Esophagus muscularis mucosa (tissue), 4 donors: Measurements from ENCODE around the gene CHAT. TPM values are rescaled to one million over a fixed set of nuclear protein-coding genes. Genes with fewer than 3 reads are reported as not detected.
A peak's percentile ranks its signal among the peaks of the same experiment; 100 is the strongest.

Source experiments
- DNase-seq: peaks from one replicate; pipeline ENCODE4 v3.0.0-alpha.2; 2017; ENCODE audit errors: extremely low spot score
- H3K27ac ChIP-seq, 4 donors: fragments of 200-600 bp; sonication (generic); replicated peaks in 1 of 4; 1 replicate in 3 of 4; 2 replicates in 1 of 4; pipeline ENCODE4 v1.5.1; 2016 to 2019; ENCODE audit warnings: mild to moderate bottlenecking in 1 of 4
- H3K27me3 ChIP-seq, 4 donors: fragments of 200-600 bp; sonication (generic); one replicate each; pipeline versions ENCODE4 v1.5.1 to v1.6.0; 2016 to 2019
- H3K36me3 ChIP-seq, 4 donors: fragments of 200-600 bp; sonication (generic); one replicate each; pipeline ENCODE4 v1.5.1; 2016 to 2019
- H3K4me1 ChIP-seq, 4 donors: fragments of 200-600 bp; sonication (generic); one replicate each; pipeline ENCODE4 v1.5.1; 2016 to 2019
- H3K4me3 ChIP-seq, 4 donors: fragments of 200-600 bp; sonication (generic); 1 replicate in 2 of 4; 2 replicates in 2 of 4; pipeline ENCODE4 v1.5.1; 2016 to 2019; ENCODE audit warnings: mild to moderate bottlenecking in 4 of 4, moderate library complexity in 1 of 4
- H3K9me3 ChIP-seq, 4 donors: fragments of 200-600 bp; sonication (generic); 1 replicate in 3 of 4; 2 replicates in 1 of 4; pipeline ENCODE4 v1.5.1; 2016 to 2019
- CTCF ChIP-seq, 3 experiments: fragments of 200-600 bp in 2 of 3; fragments of 450-650 bp in 1 of 3; sonication (generic) in 2 of 3; IDR thresholded peaks; one replicate each; pipeline ENCODE4 v1.5.1; 2017 to 2019; ENCODE audit warnings: antibody characterized with exemption in 3 of 3, mild to moderate bottlenecking in 2 of 3, moderate library complexity in 1 of 3
- EP300 ChIP-seq: sonication (generic); formaldehyde crosslinking; IDR thresholded peaks from one replicate; pipeline ENCODE4 v1.6.1; 2017; ENCODE audit warnings: antibody characterized with exemption
- POLR2A ChIP-seq: fragments of 450-650 bp; IDR thresholded peaks from one replicate; pipeline ENCODE4 v1.6.1; 2017; ENCODE audit warnings: antibody characterized with exemption, moderate library complexity, mild to moderate bottlenecking, low read depth
- POLR2AphosphoS5 ChIP-seq, 2 donors: sonication (generic); formaldehyde crosslinking; IDR thresholded peaks; one replicate each; pipeline ENCODE4 v1.6.1; 2017; ENCODE audit warnings: antibody characterized with exemption in 2 of 2
- WGBS: methylation state at CpG from one replicate; pipeline ENCODE4 v1.1.5; 2018; 5-methylcytosine and 5-hydroxymethylcytosine counted together
- intact Hi-C: fragments of 100-400 bp; cut with DNase I; formaldehyde crosslinking; loops from one replicate; pipeline ENCODE4 v1.15.1; 2023
- total RNA-seq, 4 donors: library from RNA; depleted of rRNA; stranded (reverse); fragments of >200 nt; gene quantifications; one replicate each; pipeline versions ENCODE4 v1.1.0 to v1.2.1, GENCODE V29; 2016

CHAT gene
- total RNA-seq, 4 donors from 2014 or later = 0.17 TPM; not detected in 3

- Histone ChIP-seq H3K4me1 (no peaks in the 10 kb centered on the region), H3K36me3 (no peaks in the 10 kb centered on the region), H3K4me3 (no peak overlapping the region), H3K27ac (no peak overlapping the region), H3K27me3 (peaks cover 0 to 5% (median 0%) of the 10 kb centered on the region in 4 donors), H3K9me3 (no peaks in the 10 kb centered on the region)
- TF ChIP-seq EP300 (no peak), POLR2AphosphoS5 (IDR thresholded peaks at IDR 0.05) (no peak), CTCF (IDR thresholded peaks at IDR 0.05) (no peak), POLR2A (no peak)
- peak; percentile 89 for DNase-seq
- intact Hi-C loops = no loop called here
- WGBS = 91% methylated on average over 3 of the region's 3 CpGs
These were observed 35.4 kb upstream of the CHAT start for GRCh38 chr10:49578392-49578791.

GRCh38 chr10:49579621-49580020, 34.2 kb upstream of the CHAT start:
- whole genome bisulfite sequencing = 57% methylated on average over 2 of the region's 2 CpGs
- H3K27me3 ChIP-seq = peaks cover 0 to 5% (median 0%) of the 10 kb centered on the region in 4 donors
- TF ChIP-seq CTCF (IDR thresholded peaks at IDR 0.05) (no peak), EP300 (no peak), POLR2A (no peak), POLR2AphosphoS5 (IDR thresholded peaks at IDR 0.05) (no peak)
- no peak overlapping the region for H3K4me3 ChIP-seq
- DNase-seq = no peak
- intact Hi-C loops = no loop called here
- H3K9me3 ChIP-seq = no peaks in the 10 kb centered on the region
- no peaks in the 10 kb centered on the region for H3K4me1 ChIP-seq
- no peaks in the 10 kb centered on the region for H3K36me3 ChIP-seq
- H3K27ac ChIP-seq = no peak overlapping the region

GRCh38 chr10:49585387-49585786, 28.4 kb upstream of the CHAT start:
- intact Hi-C loops = no loop called here

GRCh38 chr10:49587981-49588380, 25.9 kb upstream of the CHAT start:
- 86% methylated on average over 4 of the region's 4 CpGs for WGBS
- Histone ChIP-seq H3K4me1 (no peaks in the 10 kb centered on the region), H3K27ac (no peak overlapping the region), H3K36me3 (no peaks in the 10 kb centered on the region), H3K27me3 (peaks cover 0 to 20% (median 0%) of the 10 kb centered on the region in 4 donors), H3K9me3 (no peaks in the 10 kb centered on the region), H3K4me3 (no peak overlapping the region)
- intact Hi-C loops = no loop called here
- TF ChIP-seq CTCF (IDR thresholded peaks at IDR 0.05) = no peak
- no peak for TF ChIP-seq POLR2A
- TF ChIP-seq EP300 = no peak
- TF ChIP-seq POLR2AphosphoS5 (IDR thresholded peaks at IDR 0.05) = no peak
- peak; percentile 47 for DNase-seq

More at GRCh38 chr10:49585387-49585786, 28.4 kb upstream of the CHAT start:
- H3K27me3 ChIP-seq = peaks cover 0 to 3% (median 0%) of the 10 kb centered on the region in 4 donors
- no peak for DNase-seq
- H3K27ac ChIP-seq = no peak overlapping the region
- TF ChIP-seq CTCF (IDR thresholded peaks at IDR 0.05) (no peak), EP300 (no peak), POLR2A (no peak), POLR2AphosphoS5 (IDR thresholded peaks at IDR 0.05) (no peak)
- H3K9me3 ChIP-seq = no peaks in the 10 kb centered on the region
- no peaks in the 10 kb centered on the region for H3K36me3 ChIP-seq
- H3K4me3 ChIP-seq = no peak overlapping the region
- H3K4me1 ChIP-seq = no peaks in the 10 kb centered on the region
